IPS-NIHi7 (cell line): Measurements from ENCODE around the gene ARHGAP22.

Source experiments
- DNase-seq: peaks from one replicate; pipeline ENCODE4 v3.0.0; 2012; ENCODE audit warnings: mixed read lengths; ENCODE audit errors: extremely low spot score

ARHGAP22 gene

GRCh38 chr10:48511875-48512231 is 93.0 kb downstream of the ARHGAP22 start:
- no peak for DNase-seq

DNA sequence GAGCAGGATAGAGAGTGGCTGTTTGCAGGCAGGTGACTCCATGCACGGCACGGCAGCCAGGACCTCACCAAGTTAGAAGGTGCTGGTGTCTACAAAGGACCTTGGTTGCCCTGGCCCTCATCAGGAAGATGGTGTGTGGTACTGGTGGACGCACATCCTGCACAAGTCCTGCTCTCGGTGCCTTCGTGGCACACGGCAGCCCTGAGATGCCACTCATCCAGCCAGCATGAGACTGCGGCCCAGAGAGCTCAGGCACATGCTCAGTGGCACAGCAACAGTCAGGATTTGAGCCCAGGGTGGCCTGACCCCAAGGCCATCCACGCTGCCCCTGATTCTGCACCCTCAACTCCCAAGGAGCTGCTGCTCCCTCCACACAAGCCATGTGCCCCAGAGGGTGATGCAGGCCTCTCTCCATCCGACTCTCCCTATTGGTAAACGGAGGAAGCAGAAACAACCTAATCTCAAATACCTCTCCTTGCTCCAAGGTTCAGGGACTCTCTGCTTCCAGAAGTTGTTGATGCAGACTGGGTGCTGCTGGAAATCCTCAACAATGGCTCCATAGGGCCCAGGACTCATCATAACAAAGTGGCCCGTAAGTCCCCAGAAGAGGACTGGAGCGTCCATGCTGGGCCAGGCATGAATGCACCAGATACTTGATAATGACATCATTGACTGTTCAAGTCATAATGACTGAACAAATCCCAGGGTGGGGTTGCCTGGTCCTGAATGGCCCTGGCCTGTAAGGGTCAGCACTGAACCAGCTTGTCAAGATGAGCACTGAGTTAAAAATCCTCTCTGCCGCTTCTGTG is 93.6 kb downstream of the ARHGAP22 start:
- DNase-seq: no peak

GRCh38 chr10:48509974-48510692 is 94.7 kb downstream of the ARHGAP22 start:
- DNase-seq: peak; percentile 55

GRCh38 chr10:48508791-48509772 is 95.8 kb downstream of the ARHGAP22 start:
- DNase-seq: peak; percentile 6

DNA sequence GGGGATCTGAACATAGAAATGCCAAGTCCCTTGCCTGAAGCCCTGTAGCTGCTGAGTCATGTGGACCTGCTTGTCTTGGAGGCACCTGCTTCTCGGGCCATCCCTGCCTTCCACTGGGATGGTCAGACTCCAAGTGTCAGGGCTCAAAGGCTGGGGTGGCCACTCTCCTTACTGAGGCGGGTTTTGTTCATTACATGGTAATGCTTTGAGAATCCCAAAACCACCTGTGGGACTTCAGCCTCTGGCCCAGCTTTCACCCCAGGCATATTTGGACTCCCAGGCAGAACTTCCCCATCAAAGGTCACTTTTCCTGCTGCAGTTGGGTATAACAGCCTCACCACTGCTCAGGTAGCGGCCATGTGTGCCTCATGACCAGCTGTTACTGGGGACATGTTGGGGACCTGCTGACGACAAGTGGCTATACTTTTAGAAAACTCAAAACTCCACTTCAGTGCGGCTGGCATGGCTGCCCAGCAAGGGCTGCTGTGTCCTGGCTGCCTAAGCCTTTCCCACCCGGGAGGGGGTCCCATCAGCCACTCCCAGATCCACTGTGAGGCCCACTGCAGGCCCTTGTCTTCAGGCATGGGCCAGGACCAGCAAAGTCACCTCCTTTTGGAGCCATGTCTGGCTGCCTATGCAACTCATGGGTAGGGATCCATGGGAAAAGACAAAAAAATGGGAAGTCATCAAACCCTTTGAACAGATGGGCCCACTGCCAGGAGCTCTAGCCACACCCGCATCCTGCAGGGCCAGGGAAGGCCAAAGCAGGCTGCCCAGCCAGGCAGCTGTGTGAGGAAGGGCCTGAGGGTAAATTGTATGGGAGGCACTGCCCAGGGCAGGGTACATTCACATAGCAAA is 96.7 kb downstream of the ARHGAP22 start:
- DNase-seq: peak; percentile 7

GRCh38 chr10:48507494-48507893 is 97.4 kb downstream of the ARHGAP22 start:
- DNase-seq: no peak

GRCh38 chr10:48506147-48506917 is 98.5 kb downstream of the ARHGAP22 start:
- DNase-seq: peak; percentile 18

DNA sequence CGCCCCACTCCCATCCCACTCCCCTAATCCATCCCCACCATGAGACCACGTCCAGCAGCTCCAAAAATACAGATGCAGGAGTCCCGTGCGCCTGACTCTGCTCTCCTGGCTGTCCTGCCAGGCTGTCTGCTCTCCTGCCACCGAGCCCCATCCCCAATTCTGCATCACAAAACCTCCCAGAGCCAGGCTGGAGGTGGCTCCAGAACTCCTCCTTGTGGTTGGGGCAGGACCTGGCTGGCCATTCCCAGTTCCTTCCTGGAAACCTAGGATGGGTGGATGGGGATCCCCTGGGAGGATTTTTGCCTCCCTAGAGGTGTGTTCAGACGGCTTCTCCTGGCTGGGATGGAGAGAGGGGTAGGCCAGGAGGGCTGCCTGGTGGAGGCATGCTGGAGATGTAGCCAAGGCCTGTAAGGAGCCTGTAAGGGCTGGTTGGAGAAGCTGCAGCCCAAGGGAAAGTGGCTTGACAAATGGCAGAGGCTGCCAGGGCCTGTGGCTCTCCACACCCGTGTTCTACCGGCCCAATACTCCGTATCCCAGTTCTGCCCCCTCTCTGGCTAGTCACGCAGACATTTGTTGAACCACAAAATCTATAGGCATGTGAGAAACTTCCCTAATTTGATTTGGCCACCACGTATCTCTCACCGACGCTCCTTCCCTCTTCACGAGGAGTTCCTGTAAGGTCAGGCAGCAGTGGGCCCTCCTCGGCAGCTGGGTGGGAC is 99.3 kb downstream of the ARHGAP22 start:
- DNase-seq: peak; percentile 82

DNA sequence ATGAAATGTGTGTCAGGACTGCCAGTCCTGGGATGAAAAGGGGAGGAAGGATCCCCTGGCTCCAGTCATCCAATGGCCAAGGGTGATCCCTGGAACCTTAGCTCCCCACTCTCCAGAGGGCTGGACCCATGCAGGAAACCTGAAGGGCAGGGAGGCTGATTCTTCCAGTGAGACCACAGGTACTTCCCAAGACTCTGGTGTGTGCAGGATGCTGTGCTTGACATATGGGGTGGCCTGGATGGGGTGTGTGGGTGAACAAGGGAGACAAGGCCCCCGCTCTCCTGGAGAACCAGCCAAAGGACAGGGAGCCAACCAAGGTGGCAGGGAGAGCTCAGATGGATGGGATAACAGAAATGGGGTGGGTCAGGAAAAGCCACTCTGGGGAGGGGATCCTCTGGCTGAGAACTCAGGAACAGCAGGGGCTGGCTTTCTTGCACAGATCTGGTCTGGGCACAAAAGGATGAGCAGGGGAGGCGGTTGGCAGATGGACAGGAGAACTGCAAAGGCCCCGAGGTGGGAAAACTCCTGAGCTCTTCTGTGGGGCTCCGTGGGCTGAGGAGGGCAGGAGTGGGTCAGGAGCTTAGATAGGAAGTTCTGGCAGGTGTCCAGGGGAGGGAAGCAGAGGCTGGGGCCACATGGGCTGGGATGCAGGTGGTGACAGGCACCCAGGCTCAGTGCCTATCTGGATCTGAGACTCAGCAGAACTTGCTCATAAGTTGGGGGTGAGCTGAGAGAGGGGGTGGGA is 100.6 kb downstream of the ARHGAP22 start:
- peak; percentile 6 for DNase-seq

GRCh38 chr10:48503293-48503911 is 101.5 kb downstream of the ARHGAP22 start:
- no peak for DNase-seq

DNA sequence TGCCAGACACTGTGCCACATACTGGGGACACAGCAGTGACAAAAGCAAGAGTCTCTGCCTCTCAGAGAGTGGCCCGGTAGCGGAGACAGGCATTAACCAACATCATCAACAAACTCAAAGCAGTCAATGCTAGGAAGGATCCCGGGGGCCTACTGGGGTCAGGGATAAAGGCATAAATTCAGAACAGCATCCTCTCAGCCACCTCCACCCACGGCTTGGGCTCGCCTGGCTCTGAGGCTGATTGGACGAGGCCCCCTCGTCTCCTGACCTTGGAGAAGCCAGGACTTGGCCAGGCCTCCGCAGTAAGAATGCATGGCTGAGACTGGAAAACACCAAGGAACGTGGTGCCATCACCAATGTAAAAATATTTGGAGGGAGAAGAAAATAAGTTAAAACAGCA is 102.1 kb downstream of the ARHGAP22 start:
- no peak for DNase-seq

DNA sequence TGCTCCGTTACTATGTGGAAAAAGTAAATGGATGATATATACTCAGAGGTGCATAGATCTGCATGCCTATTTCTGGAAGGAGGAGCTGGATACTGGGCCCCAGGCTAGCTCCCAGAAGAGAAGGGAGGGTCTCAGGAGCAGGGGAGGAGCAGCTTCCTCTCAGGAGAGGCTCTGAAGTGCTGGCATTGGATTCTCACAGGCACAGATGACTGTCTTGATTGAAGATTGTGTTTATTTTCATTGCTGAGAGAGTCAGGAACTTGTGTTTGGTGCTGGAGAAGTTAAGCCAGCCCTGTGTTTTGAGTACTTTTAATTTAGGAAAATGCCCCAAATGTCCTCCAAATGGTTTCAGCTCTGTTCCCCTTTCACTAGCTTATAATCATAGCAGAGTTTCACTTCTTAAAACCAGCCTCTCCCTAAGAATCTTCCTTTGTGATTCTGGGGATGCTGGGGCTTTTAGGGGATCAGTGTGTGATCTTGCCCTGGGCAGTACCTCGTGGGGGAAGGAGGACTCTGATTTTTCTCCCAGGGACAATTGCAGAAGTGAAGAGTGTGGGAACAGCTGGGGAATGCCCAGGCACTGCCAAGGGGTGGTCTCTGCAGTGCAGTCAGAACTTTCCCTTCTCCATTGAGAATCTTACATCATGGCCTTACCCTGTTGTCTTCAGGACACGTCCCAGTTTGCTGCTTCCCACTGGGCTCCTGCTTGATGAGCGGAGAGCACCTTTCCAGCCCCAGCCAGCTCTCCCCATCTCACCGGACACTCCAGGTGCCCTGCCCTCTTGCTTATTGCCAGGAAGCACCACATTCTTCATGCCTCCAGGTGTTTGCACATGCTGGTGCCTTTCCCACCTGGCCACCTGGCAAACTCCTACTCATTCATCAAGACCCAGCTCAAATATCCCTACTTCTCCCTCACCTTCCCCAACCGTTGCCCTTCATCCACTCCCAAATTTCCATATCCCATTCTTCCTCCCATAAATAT is 102.8 kb downstream of the ARHGAP22 start:
- no peak for DNase-seq

- DNase-seq: no peak
Measured at GRCh38 chr10:48501226-48501625, 103.6 kb downstream of the ARHGAP22 start.

DNA sequence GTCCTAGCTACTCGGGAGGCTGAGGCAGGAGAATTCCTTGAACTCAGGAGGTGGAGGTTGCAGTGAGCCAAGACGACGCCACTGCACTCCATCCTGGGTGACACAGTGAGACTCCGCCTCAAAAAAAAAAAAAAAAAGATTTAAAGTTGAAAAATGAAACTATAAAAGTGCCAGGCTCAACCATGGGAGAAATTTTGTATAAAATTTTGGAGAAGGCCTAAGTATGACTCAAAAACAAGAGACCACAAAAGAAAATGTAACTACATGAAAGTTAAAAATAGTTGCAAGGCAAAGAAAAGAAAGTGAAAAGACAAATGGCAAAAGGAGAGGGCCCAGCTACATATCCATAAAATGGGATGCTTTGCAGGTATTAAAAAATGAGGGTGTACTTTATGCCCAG is 104.1 kb downstream of the ARHGAP22 start:
- DNase-seq: no peak

GRCh38 chr10:48498940-48499510 is 105.8 kb downstream of the ARHGAP22 start:
- no peak for DNase-seq

- DNase-seq: no peak
Measured at GRCh38 chr10:48497780-48498770, 106.8 kb downstream of the ARHGAP22 start.
